ENCODE measurements around the gene BCKDHB.

DNA sequence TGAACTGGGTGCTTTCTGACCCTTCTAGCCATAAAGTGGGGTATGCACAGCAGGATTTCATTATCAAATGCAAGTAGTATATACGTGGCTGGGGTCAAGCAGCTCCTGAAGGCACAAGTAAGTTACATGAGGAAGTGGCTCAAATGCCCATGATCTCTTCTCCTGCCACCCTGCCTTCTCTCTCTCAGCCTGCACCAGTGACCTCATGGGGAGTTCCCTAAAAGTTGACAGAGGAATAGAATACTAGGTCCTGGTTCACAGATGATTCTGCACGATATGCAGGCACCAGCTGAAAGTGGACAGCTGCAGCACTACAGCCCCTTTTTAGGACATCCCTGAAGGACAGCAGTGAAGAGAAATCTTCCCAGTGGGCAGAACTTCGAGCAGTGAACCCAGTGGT is 282.0 kb downstream of the BCKDHB start:
- TF ChIP-seq, protein P1, sequence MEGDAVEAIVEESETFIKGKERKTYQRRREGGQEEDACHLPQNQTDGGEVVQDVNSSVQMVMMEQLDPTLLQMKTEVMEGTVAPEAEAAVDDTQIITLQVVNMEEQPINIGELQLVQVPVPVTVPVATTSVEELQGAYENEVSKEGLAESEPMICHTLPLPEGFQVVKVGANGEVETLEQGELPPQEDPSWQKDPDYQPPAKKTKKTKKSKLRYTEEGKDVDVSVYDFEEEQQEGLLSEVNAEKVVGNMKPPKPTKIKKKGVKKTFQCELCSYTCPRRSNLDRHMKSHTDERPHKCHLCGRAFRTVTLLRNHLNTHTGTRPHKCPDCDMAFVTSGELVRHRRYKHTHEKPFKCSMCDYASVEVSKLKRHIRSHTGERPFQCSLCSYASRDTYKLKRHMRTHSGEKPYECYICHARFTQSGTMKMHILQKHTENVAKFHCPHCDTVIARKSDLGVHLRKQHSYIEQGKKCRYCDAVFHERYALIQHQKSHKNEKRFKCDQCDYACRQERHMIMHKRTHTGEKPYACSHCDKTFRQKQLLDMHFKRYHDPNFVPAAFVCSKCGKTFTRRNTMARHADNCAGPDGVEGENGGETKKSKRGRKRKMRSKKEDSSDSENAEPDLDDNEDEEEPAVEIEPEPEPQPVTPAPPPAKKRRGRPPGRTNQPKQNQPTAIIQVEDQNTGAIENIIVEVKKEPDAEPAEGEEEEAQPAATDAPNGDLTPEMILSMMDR (IDR thresholded peaks at IDR 0.05): no peak
- TF ChIP-seq POLR2A (IDR thresholded peaks at IDR 0.05): no peak
- no peak for TF ChIP-seq EP300 (IDR thresholded peaks at IDR 0.05)
